ENCODE measurements around the gene TEX9. TPM values are rescaled to one million over a fixed set of nuclear protein-coding genes. Genes with fewer than 3 reads are reported as not detected.

The TEX9 gene
- total RNA-seq, 1 experiment from 2014 or later = 11.8 TPM

DNA sequence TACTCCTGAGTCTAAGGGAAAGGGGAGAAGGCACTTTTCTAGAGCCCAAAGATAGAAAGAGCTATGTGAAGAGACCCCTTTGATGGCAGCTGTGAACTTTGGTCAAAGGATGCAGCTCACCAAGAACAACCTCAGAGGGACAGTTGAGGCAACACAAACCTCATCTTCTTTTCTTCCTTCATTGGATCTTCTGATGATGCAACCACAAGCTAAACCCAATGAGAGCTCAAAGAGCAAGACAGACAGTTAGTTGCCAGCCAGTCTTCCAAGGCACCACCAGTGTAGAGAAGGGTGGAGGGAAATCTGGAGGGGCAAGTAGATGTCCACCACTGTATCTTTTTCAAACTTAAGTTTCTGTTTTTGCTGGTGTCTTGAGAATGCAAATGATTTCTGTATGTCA lies 110.1 kb downstream of the TEX9 start:
- Histone ChIP-seq H3K27ac (no peak overlapping the region), H3K9me3 (ENCODE audit: insufficient read depth, low read depth) (no peaks in the 10 kb centered on the region), H3K4me2 (no peak overlapping the region), H3K4me3 (no peak overlapping the region), H3F3A (ENCODE audit: insufficient read depth, low read depth) (no peaks in the 10 kb centered on the region), H3K4me1 (replicated peaks; ENCODE audit: insufficient read depth) (no peaks in the 10 kb centered on the region), H3K27me3 (ENCODE audit: insufficient read depth, low read depth) (no peaks in the 10 kb centered on the region), H3K9me2 (ENCODE audit: insufficient read depth) (no peaks in the 10 kb centered on the region), H3K79me2 (ENCODE audit: low read depth) (no peaks in the 10 kb centered on the region), H4K20me1 (ENCODE audit: insufficient read depth) (no peaks in the 10 kb centered on the region), H3K36me3 (ENCODE audit: low read depth) (no peaks in the 10 kb centered on the region), H2AFZ (no peak overlapping the region)
- ChIA-PET POLR2A (ENCODE audit: unreplicated experiment) (no interaction called here), CTCF (no interaction called here)
- BruUV-seq (replicated peaks) = no TSS peak
- no peak for DNase-seq
- no peak for TF ChIP-seq EZH2 (IDR thresholded peaks at IDR 0.05; ENCODE audit: low read depth)
- TF ChIP-seq, protein P1, sequence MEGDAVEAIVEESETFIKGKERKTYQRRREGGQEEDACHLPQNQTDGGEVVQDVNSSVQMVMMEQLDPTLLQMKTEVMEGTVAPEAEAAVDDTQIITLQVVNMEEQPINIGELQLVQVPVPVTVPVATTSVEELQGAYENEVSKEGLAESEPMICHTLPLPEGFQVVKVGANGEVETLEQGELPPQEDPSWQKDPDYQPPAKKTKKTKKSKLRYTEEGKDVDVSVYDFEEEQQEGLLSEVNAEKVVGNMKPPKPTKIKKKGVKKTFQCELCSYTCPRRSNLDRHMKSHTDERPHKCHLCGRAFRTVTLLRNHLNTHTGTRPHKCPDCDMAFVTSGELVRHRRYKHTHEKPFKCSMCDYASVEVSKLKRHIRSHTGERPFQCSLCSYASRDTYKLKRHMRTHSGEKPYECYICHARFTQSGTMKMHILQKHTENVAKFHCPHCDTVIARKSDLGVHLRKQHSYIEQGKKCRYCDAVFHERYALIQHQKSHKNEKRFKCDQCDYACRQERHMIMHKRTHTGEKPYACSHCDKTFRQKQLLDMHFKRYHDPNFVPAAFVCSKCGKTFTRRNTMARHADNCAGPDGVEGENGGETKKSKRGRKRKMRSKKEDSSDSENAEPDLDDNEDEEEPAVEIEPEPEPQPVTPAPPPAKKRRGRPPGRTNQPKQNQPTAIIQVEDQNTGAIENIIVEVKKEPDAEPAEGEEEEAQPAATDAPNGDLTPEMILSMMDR (conservative IDR thresholded peaks at IDR 0.05) = no peak
- intact Hi-C loops (cut with micrococcal nuclease; ENCODE audit: unreplicated experiment) = no loop called here

Other genes with a start within 250 kb of the TEX9 start
- gene RFX7, start 121.5 kb upstream of the TEX9 start, total RNA-seq (2021) = 12.6 and 24.6 TPM in 2 replicates
- 9.7 and 16.2 TPM in 2 replicates for gene MNS1, start 99.7 kb downstream of the TEX9 start, total RNA-seq (2021)